NCI-H345 (cell line): ENCODE results near the gene ARID3A.

Experiments
- DNase-seq: peaks from one replicate; lab custom pipeline; 2025; lab: John Stamatoyannopoulos, UW

The ARID3A gene

DNA sequence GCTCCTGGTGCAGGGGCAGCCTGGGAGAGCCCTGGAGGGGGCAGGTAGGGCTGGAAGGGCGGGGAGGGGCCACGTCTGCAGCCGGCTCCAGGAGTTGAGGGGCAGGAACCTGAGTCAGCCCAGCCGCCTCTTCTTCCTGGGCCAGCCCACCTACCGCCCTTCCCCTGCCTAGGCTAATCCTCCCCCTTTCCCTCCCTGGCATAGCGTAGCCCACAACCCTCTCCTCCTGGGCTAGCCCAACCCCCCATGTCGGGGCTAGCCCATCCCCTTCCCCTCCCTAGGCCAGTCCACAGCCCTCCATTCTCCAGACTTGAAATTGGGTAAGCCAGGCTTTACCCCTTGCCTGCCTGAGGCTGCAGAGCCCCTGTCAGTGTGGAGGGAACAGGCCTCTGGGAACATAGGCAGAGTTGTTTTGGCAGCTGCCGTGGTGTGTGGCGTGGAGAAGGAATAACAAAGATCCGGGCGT is 37.7 kb downstream of the ARID3A start:
- no peak for DNase-seq

DNA sequence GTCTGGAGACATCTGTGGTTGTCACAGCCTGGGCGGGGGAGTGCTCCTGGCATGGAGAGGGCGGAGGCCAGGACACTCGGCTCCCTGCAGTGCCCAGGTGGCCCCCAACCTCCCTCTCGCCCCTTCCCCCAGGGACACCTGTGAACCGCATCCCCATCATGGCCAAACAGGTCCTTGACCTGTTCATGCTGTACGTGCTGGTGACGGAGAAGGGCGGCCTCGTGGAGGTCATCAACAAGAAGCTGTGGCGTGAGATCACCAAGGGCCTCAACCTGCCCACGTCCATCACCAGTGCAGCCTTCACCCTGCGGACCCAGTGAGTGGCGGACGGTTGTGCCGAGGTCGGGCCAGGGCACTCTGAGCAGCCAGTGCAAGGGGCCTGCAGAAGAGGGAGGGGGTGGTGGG is 38.3 kb downstream of the ARID3A start:
- no peak for DNase-seq

DNA sequence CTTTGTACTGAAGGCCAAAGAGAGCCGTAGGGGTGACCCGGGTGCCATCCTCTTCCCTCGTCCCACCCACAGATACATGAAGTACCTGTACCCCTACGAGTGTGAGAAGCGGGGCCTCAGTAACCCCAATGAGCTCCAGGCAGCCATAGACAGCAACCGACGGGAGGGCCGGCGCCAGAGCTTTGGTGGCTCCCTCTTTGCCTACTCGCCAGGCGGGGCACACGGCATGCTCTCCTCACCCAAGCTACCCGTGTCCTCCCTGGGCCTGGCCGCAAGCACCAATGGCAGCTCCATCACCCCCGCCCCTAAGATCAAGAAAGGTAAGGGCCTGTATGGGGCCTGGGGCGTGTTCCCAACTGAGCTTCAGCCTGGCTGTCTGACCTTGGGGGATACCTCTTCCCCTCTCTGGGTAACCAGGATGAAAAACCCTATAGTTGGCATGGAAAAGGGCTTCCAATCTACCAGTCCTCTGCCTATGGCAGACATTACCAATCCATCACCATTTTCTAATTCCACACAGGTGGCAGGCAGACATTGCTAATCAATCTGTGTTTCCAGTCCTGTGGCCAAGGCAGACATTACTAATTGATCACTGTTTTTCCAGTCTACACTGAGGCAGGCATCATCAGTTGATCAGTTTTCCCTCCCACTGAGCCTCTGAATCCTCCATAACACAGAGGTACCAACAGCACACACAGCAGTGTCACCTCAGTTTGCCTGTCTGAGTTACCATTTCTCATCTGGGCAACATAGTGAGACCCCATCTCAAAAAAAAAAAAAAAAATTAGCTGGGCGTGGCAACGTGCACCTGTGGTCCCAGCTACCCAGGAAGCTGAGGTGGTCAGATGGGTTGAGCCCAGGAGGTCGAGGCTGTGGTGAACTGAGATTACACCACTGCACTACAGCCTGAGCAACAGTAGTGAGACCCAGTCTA is 39.2 kb downstream of the ARID3A start:
- no peak for DNase-seq

DNA sequence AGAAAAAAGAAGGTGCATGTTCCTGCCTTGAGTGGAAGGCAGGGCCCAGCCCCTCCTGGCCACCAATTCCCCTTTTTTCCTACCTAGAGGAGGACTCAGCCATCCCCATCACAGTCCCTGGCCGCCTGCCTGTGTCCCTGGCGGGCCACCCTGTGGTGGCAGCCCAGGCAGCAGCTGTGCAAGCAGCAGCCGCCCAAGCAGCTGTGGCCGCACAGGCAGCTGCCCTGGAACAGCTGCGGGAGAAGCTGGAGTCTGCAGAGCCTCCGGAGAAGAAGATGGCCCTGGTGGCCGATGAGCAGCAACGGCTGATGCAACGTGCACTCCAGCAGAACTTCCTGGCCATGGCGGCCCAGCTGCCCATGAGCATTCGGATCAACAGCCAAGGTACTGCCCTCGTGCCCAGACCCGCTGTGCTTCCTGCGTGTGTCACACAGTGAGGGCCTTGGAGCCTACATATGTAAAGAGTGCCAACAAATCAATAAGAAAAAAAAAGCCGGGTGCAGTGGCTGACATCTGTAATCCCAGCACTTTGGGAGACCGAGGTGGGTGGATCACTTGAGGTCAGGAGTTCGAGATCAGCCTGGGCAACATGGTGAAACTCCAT is 40.8 kb downstream of the ARID3A start:
- no peak for DNase-seq

DNA sequence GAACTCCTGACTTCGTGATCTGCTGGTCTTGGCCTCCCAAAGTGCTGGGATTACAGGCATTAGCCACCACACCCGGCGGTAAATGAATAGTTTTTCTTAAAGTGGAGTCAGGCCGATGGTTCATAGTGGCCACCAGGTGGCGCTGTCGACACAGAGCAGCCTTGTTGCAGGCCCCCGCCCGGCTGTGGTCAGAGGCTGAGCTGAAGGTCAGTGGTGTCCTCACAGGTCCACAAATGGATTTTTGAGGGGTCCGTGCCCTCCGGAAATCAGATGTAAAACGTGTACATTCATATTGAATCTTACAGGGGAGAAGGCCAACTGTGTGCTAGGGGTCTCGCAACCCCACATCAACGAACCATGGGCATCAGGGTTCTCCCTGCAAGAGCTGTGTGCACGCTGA is 44.9 kb downstream of the ARID3A start:
- DNase-seq: no peak

DNA sequence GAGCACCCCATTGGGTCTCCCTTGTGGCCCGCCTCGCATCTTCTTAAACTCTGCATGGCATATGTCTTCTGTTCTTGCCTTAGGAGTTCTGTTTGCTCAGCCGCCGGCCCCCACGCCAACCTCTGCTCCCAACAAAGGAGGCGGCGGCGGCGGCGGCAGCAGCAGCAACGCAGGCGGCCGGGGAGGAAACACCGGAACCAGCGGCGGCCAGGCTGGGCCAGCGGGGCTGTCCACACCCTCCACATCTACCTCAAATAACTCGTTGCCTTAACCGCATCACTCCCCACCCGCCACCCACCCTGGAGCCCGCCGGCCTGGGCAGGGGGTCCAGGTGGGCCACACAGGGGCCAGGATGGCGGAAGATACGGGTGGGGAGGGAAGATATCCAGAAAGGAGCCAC is 46.0 kb downstream of the ARID3A start:
- no peak for DNase-seq

DNA sequence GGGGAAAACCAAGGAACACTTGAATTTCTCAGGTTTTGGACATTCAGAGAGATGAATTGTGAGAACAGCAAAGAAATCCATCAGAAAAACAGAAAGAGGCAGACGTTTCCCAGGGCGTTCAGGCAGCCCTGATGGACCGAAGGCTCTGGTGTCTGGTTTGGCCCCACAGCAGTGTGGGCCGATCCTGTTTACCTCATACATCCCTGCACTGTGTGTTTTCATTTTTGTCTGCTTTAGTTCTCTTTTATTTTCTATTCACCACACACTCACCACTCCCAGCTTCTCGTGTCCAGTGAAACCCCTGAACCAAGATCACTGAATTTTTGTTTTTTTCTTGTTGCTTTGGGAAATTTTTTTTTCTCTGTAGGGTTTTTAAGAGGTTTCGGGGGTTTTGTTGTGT is 46.4 kb downstream of the ARID3A start:
- DNase-seq: no peak

DNA sequence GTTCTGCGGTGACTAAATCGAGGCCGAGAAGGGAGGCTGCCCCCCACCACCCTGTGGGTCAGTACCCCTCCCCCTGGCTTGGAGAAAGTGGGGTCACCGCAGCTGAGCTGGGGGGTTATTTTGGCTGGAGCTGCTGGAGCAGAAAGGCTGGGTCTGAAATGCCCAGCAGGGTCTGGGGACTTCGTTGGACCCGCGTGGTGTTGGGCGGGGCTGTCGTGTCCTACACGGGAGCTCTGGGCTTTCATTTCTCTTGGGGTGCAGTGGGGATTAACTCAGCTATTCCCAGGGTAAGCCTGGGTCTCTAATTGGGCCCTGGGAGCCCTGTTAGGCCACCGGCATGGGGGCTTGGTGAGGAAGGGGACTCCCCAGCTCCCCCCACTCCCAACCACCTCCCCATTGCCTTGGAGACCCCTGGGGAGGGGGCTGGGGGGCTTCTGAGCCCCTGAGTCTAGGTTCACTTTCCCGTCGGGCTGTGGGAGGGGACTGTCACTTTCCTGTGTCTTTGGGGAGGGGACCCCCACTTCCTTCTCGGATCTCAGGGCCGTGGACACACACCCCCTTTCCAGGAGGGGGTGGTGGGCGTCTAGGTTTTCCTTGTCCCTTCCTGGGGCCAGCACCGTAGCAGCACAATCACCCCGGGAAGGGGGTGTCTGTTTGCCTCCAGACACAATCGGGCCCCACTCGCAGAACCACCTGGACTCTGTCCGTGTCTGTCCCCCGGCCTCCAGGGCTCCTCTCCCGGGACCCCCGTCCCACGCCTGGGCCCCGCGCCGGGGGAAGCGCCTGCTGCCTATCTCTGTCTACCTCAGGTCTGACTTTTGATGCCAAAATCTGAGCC is 48.1 kb downstream of the ARID3A start:
- DNase-seq: no peak

DNA sequence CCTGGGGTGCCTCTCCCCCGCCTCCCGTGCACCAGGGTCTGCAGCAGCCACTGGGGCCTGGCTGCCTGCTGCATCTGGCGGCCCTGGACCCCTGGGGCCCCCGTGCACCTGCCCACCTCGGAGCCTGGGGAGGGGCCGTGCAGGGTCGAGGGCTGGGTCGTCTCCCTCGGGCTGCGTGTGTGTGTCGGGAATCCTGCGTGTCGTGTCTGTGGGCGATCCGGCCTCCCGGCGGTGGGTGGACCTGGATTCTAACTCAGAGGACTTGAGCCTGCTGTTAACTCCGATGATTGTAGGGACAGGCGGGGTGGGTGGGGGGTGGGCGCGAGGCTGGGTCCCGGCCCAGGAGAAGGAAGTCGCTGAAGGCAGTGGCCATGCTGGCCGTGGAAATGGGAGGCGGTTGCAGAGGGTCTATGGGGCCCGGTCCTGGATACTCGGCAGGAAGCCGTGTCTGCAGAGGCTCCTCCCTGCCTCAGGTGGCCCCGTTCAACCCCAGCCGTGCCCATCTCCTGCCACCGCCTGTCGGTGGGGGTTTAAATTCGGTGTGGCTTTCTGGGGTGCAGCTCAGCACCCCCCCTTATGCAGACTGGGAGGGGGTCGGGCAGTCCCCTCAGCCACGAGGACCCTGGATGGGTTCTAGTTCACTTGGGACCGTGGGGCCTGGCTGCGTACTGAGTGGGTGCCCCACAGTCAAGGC is 48.9 kb downstream of the ARID3A start:
- no peak for DNase-seq

DNA sequence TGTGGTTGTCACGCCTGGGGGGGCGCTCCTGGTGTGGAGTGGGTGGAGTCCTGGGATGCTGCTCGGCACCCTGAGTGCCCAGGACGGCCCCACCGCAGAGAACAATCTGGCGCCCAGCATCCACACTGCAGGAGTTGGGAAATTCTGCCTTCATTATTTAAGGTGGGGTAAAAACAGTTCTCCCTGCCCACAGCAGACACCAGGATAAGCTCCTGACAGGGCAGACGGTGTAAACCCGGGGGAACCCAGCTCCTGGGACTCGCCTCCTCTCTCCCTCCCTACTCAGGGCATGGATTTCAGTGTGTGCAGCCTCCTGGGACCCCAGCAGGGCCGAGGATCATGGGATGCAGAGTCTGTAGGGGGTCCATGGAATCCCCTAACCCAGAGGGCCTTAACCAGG is 50.6 kb downstream of the ARID3A start:
- no peak for DNase-seq

DNA sequence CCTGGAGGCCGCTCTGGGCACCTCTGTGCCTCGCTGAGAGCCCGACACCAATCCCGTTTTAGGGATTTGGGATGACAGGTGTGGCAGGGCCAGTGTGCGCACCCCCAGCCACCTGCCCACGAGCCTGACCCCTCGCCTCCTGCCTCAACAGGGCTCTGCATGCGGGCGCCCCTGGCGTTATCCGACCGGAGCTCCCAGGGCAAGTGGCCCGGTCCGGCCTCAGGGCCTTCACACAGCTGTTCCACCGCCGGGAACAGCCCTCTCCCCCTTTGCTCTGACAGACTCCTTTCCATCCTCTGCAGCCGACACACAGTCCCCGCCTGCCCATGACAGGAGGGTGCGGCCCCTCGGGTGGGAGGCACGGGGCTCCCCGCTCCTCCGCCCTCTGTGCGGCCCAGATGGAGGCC is 51.2 kb downstream of the ARID3A start:
- DNase-seq: no peak

DNA sequence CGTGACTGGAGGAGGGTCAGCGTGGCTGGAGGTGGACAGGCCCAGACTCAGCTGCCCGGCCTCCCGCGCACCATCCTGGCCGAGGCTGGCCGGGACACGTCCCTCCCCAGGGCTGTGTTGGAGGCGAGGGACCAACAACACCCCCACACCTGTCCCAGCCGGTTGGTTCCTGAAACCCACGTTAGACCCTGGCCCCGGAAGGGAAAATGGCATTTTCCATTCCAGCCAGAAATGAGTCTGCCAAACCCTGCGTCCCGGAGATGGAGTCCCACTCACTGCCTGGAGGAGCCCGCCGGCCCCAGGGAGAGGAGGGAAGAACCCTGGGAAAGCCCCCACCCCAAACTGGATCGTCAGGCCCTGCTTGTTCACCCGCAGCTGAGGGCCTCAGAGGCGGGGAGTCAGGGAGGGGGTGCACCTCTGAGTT is 53.5 kb downstream of the ARID3A start:
- no peak for DNase-seq

DNA sequence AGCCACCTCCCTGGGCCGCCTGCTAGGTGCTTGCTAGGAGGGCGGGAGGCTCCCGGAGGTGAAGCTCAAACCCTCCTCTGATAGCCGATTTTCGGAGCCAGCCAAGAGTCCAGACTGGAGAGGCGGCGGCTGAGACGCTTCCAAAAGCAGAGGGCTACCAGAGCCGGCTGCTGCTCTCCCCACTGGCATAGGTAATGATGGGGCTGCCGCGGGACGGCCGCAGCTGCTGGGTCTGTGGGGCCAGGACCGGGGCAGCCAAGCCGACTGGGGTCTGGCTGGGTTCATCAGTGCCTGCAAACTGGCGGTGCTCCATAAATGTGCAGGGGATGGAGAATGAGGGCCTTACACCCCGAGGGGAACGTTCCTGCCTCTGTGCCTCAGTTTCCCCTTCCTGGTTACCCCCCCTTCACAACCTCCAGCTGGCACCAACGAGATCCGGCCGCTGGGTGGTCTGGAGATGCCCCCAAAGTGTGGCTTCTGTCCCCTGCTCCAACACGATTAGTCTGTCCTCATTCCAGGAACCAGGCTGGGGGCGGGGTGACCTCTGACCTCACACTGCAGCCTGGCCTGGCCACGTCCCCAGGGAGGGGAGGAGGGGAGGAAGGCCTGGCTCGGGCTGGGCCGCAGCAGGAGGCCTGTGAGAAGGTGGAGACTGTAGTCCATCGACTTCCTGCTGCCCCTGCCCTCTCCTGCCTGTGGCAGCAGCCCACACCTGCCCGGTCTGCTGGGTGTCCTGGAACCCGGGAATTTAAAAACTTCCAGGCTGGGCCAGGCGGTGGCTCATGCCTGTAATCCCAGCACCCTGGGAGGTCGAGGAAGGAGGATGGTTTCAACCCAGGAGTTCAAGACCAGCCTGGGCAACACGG is 54.5 kb downstream of the ARID3A start:
- no peak for DNase-seq

DNA sequence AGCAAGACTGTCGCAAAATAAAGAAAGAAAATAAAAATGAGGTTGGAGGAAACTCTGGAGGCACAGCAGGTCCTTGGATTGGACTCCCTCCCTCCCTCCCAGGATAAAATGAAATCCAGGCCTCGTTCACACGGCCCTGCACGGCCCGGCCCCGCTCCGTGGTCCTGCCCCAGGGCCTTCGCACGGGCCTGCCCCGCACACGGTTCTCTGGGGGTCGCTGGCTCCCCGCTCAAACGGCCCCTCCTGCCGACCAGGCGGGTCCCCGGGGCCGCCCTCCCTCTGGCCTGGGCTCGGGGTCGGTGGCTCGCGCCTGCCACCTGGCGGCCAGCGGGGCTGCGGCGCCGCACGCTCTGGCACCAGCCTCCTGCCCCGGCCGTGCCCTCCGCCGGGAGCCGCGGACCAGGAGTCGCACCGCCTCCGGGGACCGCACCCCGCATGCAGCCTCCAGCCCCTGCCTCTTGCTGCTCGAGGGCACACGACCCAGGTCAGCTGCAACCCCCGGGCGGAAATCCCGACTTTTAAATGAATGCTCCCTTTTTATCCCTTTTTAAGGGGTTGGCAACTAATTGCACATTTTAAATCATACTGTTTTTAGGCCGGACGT is 56.8 kb downstream of the ARID3A start:
- DNase-seq: peak; percentile 63

DNA sequence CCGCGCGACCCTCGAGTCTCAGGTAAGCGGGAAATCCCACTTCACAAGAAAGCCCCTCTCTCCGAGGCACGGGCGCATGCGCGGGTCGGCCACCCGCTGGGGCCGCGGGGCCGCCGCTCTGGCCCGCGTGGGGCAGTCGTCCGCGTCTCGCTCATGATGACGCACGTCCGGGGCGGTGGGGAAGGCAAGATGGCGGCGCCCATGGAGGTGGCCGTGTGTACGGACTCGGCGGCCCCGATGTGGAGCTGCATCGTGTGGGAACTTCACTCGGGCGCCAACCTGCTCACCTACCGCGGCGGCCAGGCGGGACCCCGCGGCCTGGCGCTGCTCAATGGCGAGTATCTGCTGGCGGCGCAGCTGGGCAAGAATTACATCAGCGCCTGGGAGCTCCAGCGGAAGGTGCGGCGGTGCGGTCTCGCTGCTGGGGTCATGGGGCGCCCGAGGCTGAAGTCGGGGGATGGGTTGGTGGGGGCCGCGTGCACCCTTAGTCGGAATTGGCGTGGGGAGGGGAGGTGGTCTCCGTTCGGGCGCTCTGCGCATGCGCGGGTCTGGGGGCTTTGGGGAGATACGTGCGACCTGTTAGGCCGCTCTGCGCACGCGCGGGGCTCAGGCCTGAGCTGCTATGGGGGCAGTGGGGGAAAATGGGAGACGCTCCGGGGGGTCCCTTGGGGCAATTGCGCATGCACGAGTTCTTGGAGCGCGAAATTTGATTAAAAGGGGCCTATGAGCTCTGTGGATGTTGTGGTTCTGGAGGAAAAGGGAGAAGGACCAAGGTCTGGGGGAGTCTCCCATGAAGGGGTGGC is 58.5 kb downstream of the ARID3A start, which contains the start of gene WDR18:
Gene WDR18, plus strand, starts transcription at position 181 of the 803 bp plus-strand sequence. Its CDS starts 9 bp downstream, at position 190.
- DNase-seq: peak; percentile 94

DNA sequence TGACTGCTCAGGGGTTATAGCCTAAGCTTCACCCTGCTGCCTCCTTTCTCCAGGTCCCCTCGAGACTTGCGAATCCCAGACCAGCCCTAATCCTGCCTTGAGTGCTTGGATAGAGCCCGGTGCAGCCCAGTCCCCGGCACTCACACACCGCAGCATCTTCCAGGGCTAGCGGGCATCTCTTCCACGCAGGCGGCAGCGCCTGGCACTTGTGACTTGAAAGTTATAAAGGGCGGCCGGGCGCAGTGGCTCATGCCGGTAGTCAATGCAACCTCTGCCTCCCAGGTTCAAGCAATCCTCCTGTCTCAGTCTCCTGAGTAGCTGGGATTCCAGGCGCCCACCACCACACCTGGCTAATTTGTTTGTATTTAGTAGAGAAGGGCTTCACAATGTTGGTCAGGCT is 60.2 kb downstream of the ARID3A start:
- no peak for DNase-seq

DNA sequence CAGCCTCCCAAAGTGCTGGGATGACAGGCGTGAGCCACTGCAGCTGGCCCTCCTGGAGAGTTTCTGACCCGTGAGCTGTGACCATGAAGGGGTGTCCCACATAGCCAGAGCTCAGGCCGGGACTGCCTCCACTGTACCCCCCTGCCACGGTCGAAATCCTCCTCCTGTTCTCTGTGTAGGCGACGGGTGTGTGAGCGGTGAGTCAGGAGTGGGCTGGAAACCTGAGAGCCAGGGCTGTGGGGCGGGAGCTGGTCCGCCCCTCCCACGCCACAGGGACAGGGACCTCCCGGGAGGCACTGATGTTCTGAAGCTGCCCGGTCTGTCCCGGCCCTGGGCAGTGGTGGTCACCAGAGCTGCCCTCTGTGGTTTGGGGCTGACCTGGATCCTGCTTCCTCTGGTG is 62.2 kb downstream of the ARID3A start:
- DNase-seq: no peak

DNA sequence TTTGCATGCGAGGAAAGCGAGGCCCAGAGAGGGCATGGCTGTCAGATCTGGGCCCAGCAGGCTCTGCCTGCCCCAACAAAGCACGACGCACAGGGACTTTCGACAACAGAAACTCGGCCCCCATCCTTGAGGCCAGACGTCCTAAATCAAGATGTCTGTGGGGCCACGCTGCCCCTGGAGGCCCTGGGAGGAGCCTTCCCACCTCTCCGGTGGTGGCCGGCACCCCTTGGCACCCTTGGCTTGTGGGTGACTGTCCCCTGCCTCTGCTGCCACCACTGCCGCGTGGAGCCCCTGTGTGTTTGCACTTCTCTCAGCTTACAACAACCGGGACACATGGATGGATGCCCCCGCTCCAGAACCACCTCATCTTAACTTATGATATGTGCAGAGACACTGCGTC is 62.7 kb downstream of the ARID3A start:
- no peak for DNase-seq

DNA sequence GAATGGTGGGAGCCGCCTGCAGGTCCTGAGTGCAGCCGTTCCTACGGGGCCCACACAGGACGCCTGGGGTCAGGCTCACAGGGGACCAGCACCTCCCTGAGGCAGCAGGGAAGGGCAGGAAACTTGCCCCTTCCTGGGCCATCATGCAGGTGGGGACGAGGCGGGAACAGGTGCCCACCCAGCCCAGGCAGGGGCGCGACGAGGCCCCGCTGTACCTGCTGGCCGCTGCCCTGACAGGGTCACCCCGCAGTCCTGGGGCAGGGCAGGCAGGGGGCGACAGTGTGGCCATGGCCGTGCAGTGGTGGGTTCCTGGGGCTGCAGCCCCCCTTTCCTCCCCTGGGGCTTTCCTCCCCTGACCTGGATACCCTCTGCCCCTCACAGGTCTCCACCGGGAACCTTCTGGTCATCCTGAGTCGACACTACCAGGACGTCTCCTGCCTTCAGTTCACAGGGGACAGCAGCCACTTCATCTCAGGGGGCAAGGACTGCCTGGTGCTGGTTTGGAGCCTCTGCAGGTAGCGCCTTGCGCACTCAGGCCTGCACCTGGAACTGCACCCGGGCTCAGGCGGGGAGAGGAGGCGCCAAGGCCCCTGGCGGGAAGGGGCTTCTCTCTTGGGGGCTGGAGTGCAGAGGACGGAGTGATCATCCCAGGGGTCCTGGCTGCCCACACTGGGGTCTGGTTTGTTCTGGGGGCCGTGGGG is 63.7 kb downstream of the ARID3A start:
- no peak for DNase-seq
